Measurements from ENCODE around the gene ZDHHC14. TPM values are rescaled to one million over a fixed set of nuclear protein-coding genes. Genes with fewer than 3 reads are reported as not detected.
"Not testable (repeated sequence)": the region's sequence is repeated elsewhere in the genome, so short reads cannot be mapped to it uniquely, and the experiment has no call there.

The ZDHHC14 gene
- total RNA-seq, 2 experiments from 2014 or later = 2.9 to 3.5 TPM

DNA sequence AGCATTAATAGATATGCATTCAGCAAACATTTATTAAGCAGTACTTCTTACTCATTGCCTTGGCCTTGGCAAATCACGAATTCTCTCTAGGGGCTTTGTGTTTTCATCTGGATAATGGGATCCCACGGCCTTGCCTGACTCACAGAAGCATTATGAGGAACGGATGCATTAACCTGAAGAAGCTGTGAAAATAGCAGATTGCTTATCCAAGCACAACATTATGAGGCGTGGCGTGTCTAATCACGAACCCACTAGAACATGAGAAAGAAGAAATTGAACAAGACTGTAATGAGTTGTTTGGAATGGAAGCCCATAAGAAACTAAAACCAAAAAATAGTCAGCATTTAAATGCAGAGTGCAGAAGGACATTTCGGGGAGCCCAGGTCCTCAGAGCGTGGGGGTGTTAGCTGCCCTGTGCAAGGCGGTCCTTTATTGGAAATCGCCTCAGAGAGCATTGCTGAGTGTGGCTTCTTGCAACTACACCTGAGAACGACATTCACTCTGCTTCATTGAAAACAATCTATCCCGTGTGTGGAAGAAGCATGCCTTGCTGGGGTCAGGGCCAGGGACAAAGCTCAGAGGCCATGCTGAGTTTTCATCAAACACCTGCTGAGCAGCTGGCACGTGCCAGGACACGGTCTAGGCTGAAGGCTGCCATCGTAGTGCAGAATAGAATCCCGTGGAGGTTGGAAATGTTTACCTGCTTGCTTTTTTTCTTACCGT lies 179.9 kb downstream of the ZDHHC14 start:
- H3K4me3 Mint-ChIP-seq = no peak overlapping the region
- no peaks in the 10 kb centered on the region for H3K27me3 Mint-ChIP-seq
- DNase-seq = no peak
- H3K9me3 Mint-ChIP-seq = no peaks in the 10 kb centered on the region
- peaks cover 35% of the 10 kb centered on the region for H3K4me1 Mint-ChIP-seq
- H3K36me3 Mint-ChIP-seq = no peaks in the 10 kb centered on the region
- H3K27ac Mint-ChIP-seq = no peak overlapping the region

DNA sequence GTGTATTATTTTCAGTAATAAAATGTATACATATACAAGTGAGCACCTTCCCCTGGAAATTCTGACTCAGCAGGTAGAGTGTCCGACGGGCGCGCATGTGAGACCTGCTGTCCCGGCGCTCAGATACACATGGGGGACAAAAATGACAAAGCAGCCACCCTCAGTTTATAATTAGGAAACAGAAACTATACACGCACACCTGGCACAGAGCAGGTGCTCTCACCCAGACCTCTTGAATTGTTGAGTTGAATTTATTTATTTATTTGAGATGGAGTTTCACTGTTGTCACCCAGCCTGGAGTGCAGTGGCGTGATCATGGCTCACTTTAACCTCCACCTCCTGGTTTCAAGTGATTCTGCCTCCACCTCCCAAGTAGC lies 180.4 kb downstream of the ZDHHC14 start:
- H3K9me3 Mint-ChIP-seq = no peaks in the 10 kb centered on the region
- DNase-seq = no peak
- H3K4me1 Mint-ChIP-seq = peaks cover 35% of the 10 kb centered on the region
- H3K36me3 Mint-ChIP-seq = no peaks in the 10 kb centered on the region
- no peak overlapping the region for H3K4me3 Mint-ChIP-seq
- H3K27ac Mint-ChIP-seq = no peak overlapping the region
- no peaks in the 10 kb centered on the region for H3K27me3 Mint-ChIP-seq

DNA sequence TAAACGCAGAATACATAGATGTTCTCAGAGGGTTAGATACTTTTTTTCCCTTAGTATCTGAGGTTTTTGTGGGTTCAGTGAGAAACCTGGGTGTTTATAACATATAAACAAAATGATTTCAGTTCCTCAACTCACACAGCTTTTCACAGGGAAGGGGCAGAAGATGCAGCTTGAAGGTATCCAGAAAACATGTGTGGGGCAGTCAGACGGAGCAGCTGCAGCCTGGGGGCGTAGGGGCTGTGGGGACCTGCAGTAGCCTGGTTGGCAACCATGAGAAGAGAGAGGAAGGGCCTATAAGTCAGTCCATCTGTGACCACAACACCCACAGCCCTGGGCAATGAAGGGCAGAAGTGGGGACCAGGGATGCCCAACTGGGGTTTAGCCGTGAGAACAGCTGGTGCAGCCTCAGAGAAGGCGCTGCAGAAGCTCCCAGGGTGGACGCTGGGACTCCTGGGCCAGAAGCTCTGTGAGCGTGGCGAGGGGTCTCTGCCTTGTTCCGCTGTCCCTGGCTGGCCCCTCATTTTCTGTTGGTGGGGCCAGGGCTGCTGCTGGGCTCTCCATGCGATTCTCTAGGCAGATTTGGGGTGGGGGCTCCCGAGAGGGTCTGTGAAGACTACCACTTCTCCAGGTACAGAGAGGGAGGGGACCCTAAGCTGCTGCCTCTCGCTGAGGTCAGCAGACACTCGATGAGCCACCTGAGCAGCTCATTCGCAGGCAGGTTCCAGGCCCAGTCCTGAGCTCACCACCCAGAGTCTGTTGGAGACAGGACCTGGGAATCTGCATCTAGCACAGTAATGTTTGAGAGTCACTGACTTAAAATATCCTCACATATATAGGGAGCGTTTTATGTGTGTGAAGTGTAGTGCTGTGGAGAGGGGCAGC lies 181.2 kb downstream of the ZDHHC14 start:
- Mint-ChIP-seq H3K4me3 (no peak overlapping the region), H3K36me3 (no peaks in the 10 kb centered on the region), H3K27ac (no peak overlapping the region), H3K9me3 (no peaks in the 10 kb centered on the region), H3K27me3 (no peaks in the 10 kb centered on the region), H3K4me1 (peaks cover 35% of the 10 kb centered on the region)
- DNase-seq = no peak

DNA sequence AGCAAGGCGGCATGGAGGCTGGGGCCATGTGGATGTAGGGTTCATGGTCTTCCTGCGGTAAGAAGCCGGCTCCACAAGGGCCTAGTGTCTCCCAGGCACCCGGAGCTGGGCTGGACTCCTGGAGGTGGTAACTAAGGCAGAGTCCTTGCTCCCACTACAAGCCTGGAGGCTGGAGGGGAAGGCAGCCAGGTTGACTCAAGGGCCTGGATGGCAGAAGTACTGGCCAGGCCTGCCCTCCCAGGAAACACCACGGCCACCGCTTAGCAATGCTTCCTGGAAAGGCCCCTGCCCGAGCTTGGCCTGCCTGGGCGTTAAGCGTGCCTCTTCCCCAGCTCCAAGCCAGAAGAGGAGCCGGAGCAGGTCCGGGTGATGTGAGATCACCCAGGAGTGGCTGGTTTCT lies 182.0 kb downstream of the ZDHHC14 start:
- no peaks in the 10 kb centered on the region for H3K9me3 Mint-ChIP-seq
- DNase-seq = no peak
- no peak overlapping the region for H3K4me3 Mint-ChIP-seq
- no peaks in the 10 kb centered on the region for H3K27me3 Mint-ChIP-seq
- peaks cover 34% of the 10 kb centered on the region for H3K4me1 Mint-ChIP-seq
- no peak overlapping the region for H3K27ac Mint-ChIP-seq
- H3K36me3 Mint-ChIP-seq = no peaks in the 10 kb centered on the region

DNA sequence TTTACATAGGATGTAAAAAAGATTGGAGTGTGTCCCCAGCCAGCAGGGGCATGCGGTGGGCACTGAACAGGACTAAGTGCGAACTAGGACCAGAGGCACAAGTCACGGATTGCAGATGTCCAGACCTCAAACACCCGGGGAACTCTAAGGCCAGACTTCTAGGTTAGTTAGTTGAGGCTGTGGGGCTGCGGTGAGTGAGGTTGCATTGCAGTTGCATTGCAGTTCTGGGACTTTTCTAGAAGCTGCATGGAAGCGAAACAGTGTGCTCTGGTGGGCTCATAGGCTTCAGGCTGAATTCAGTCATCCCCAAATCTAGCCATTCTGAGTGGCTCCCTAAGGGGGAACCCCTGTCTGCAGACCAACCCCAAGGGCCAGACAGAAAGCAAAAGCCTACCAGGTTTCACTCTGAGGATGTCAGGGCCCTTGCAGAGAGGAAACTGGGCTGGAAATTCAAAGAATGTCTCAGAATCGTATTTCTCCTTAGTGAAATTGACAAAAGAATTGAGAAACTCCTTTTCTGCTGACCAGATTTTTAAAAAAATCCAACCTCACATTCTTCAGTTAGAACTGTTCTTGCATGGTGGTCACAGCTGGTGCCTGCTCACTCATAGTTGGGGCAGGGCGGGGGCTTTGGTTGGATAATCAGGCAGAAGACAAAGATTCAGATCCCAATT lies 182.8 kb downstream of the ZDHHC14 start:
- peak; percentile 44 for DNase-seq
- H3K4me3 Mint-ChIP-seq = no peak overlapping the region

DNA sequence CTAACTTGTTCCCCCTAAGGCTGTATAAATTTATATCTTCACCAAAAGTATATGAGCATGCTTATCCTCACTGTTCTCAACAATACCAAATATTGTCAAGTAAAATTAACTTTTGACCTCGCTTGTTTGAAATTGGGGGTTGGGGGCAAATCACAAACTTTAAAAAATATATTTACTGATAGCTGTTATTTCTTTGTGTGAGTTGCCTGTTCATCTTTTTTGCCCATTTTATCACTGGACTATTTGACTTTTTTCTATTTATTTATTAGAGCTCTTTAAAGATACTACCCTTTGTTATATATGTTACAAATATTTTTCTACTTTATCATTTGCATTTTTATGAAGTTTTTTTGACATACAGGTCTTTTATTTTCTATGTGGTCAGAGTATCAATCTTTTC lies 187.7 kb downstream of the ZDHHC14 start:
- no peak overlapping the region for H3K27ac Mint-ChIP-seq
- H3K27me3 Mint-ChIP-seq = no peaks in the 10 kb centered on the region
- no peak overlapping the region for H3K4me3 Mint-ChIP-seq
- H3K9me3 Mint-ChIP-seq = no peaks in the 10 kb centered on the region
- no peaks in the 10 kb centered on the region for H3K36me3 Mint-ChIP-seq
- peaks cover 30% of the 10 kb centered on the region for H3K4me1 Mint-ChIP-seq
- DNase-seq = no peak

More for the DNA sequence above, 182.8 kb downstream of the ZDHHC14 start:
- peak overlapping the region; percentile 8 for H3K27ac Mint-ChIP-seq
- H3K9me3 Mint-ChIP-seq = no peaks in the 10 kb centered on the region
- no peaks in the 10 kb centered on the region for H3K36me3 Mint-ChIP-seq
- H3K27me3 Mint-ChIP-seq = no peaks in the 10 kb centered on the region
- peaks cover 27% of the 10 kb centered on the region for H3K4me1 Mint-ChIP-seq

DNA sequence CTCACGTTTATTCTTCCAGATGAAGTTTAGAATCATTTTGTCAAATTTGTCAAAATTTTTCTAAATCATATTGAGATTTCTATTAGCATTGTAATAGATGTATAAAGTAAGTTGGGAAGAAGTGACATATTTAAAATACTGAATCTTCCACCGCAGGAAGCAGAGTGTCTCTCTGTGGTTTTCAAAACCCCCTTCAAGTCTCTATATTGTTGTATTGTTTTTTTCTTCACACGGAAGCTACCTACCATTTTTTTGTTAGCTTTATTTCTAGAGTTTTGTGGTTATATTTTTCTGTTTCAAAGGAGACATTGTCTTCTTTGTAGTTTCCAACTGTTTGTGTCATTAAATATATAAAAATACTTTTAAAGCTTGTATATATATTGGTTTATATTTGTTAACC lies 188.6 kb downstream of the ZDHHC14 start:
- Mint-ChIP-seq H3K4me1 (peaks cover 27% of the 10 kb centered on the region), H3K27ac (peak overlapping the region; percentile 20), H3K4me3 (no peak overlapping the region), H3K27me3 (no peaks in the 10 kb centered on the region), H3K36me3 (peaks cover under 1% of the 10 kb centered on the region), H3K9me3 (no peaks in the 10 kb centered on the region)
- DNase-seq = no peak

DNA sequence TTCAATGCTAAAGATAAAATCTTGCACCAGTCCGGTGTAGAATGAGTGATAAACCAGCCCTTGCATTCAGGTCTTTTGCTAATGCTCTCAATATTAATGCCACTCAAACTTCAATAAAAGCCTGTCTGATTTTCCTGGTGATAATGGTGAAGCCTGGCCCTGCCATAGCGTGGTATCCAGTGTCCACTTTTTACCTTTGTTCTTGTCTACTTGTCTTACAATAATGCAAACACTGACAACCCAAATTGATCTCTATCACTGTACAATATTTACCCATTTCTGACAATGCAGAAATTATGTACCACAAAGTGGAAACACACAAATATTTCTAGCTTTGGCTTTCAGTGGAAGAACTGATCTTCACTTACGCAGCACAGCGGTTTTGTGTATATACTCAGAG lies 189.1 kb downstream of the ZDHHC14 start:
- peaks cover 27% of the 10 kb centered on the region for H3K4me1 Mint-ChIP-seq

DNA sequence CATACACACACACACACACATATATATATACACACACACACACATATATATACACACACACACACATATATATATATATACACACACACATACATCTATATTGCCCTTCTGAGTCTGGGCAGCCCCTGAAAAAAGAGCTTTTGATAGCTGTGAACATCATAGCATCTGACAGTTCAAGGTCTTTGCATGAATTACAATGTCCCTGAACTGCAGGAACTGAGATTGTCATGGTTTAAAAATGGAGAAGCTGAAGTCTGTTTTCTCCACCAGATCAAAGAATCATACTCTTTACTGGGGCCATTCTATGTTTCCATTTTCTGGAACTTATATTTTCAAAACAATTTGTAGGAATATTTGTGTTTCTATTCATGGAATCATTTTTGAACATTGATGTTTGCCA lies 189.8 kb downstream of the ZDHHC14 start:
- no peak for DNase-seq
- H3K4me3 Mint-ChIP-seq = no peak overlapping the region
- no peaks in the 10 kb centered on the region for H3K27me3 Mint-ChIP-seq
- H3K36me3 Mint-ChIP-seq = peaks cover 2% of the 10 kb centered on the region
- H3K4me1 Mint-ChIP-seq = peaks cover 27% of the 10 kb centered on the region
- H3K9me3 Mint-ChIP-seq = no peaks in the 10 kb centered on the region
- H3K27ac Mint-ChIP-seq = no peak overlapping the region

More for the DNA sequence above, 189.1 kb downstream of the ZDHHC14 start:
- Mint-ChIP-seq H3K9me3 (no peaks in the 10 kb centered on the region), H3K4me3 (no peak overlapping the region), H3K36me3 (peaks cover 2% of the 10 kb centered on the region), H3K27me3 (no peaks in the 10 kb centered on the region), H3K27ac (peak overlapping the region; percentile 46)
- no peak for DNase-seq

DNA sequence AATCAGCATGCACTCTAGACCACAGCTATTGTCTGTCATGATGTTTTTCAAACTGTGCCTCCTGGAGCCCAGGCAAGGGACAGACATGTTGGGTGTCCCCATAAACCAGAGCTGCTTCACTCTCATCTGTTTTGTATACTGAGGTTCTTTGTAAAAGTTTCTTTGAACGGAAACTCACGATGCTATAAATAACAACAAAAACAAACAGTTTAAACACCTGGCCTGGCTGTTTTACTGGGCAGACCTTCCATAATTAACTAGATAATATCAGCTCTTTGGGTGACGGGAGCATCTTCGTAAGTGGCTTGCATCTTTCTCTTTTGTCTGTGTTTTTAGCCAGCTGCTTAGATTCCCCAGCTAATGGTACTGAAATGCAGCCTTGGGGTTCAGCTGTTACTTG lies 190.3 kb downstream of the ZDHHC14 start:
- no peak overlapping the region for H3K27ac Mint-ChIP-seq
- DNase-seq = no peak
- H3K4me1 Mint-ChIP-seq = peaks cover 27% of the 10 kb centered on the region
- peaks cover 2% of the 10 kb centered on the region for H3K36me3 Mint-ChIP-seq
- no peaks in the 10 kb centered on the region for H3K9me3 Mint-ChIP-seq
- no peak overlapping the region for H3K4me3 Mint-ChIP-seq
- no peaks in the 10 kb centered on the region for H3K27me3 Mint-ChIP-seq

DNA sequence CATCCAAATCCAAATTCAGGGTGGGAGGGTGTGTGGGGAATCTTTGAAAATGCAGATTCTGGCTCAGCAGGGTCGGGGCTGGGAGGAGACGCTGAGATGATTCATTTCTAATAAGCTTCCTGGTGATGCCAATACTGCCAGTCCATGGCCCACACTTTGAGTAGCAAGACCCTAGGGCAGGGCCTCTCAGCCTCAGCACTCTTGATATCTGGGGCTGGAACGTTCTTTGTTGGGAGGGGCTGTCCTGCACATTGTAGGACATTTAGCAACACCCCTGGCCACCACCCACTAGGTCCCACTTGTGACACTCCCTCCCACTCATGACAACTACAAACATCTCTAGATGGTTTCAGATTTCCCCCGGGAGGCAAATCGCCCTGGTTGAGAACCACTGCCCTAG lies 191.0 kb downstream of the ZDHHC14 start:
- Mint-ChIP-seq H3K27me3 (no peaks in the 10 kb centered on the region), H3K4me3 (no peak overlapping the region), H3K4me1 (peaks cover 27% of the 10 kb centered on the region), H3K27ac (no peak overlapping the region), H3K36me3 (peaks cover 2% of the 10 kb centered on the region), H3K9me3 (no peaks in the 10 kb centered on the region)
- DNase-seq = no peak

DNA sequence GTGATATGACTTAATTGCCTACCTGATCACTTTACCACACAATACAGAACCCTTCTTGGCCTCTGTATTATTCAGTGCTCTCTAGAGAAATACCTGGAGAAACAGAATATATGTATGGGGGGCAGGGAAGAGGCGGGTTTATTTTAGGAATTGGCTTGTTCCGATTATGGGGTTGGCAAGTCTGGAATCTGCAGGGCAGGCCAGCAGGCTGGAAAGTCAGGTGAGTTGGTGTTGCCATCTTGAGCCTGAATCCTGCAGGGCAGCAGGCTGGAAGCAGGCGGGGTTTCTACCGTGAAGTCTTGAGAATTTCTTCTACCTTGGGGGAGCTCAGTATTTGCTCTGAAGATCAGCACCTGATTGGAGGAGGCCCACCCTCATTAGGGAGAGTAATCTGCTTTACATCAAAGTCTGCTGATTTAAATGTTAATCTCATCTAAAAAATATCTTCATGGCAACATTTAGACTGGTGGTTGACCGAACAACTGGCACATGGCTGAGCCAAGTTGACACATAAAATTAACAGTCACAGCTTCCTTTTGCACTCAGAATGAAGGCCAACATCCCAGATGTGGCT lies 193.9 kb downstream of the ZDHHC14 start:
- Mint-ChIP-seq H3K27me3 (no peaks in the 10 kb centered on the region), H3K4me3 (no peak overlapping the region), H3K36me3 (peaks cover 2% of the 10 kb centered on the region), H3K9me3 (peaks cover 9% of the 10 kb centered on the region), H3K4me1 (peaks cover 20% of the 10 kb centered on the region), H3K27ac (no peak overlapping the region)
- no peak for DNase-seq

DNA sequence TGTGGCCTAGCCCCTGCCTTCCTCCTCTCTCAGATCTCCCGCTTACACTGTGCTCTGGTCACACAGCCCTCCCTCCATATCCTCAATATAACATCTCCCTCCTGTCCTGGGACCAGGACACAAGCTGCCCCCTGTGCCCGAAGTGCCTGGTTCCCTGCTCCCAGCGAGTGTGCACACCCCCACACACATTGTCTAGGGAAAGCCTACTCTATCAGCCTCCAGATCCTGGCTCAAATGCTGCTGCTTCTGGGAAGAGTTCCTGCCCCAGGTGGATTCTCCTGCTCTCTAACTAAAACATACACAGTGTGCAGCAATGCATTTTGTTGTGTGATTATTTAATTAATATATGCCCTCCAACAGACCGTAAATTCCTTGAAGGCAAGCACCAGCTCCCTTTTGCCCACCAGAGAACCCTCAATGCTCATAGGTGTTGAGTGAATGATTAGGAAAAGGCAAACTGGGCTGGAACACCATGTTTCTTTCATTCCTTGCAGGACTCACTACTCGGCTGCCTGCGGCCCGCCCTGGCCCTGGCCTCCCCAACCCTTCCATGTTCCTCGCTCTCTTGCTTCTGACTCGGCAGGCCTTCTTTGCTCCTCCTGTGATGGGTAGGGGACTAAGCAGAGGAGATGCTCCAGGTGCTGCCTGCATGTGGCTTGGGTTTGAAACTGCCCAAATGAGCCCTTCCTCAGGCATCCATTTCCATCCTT lies 194.6 kb downstream of the ZDHHC14 start:
- Mint-ChIP-seq H3K27ac (no peak overlapping the region), H3K9me3 (peaks cover 9% of the 10 kb centered on the region), H3K27me3 (no peaks in the 10 kb centered on the region), H3K4me1 (peaks cover 15% of the 10 kb centered on the region), H3K4me3 (no peak overlapping the region), H3K36me3 (peaks cover 2% of the 10 kb centered on the region)
- no peak for DNase-seq

DNA sequence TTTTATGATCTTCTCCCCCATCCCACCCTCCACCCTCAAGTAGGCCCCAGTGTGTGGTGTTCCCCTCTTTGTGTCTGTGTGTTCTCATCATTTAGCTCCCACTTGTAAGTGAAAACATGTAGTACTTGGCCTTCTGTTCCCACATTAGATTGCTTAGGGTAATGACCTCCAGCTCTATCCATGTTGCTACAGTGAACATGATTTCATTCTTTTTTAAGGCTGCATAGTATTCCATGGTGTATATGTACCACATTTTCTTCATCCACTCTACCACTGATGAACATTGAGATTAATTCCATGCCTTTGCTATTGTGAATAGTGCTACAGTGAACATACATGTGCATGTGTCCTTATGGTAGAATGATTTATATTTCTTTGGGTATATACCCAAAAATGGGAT lies 196.0 kb downstream of the ZDHHC14 start:
- DNase-seq, H3K36me3 Mint-ChIP-seq, H3K4me1 Mint-ChIP-seq, H3K9me3 Mint-ChIP-seq, H3K4me3 Mint-ChIP-seq, H3K27me3 Mint-ChIP-seq, H3K27ac Mint-ChIP-seq: not testable (repeated sequence)

All from activated naive CD8-positive, alpha-beta T cell treated with anti-CD3 and anti-CD28 coated beads for 36 hours (primary cell).